Measurements from ENCODE around the gene EDEM2. TPM values are rescaled to one million over a fixed set of nuclear protein-coding genes. Genes with fewer than 3 reads are reported as not detected.
A peak's percentile ranks its signal among the peaks of the same experiment; 100 is the strongest.
"Not testable (repeated sequence)": the region's sequence is repeated elsewhere in the genome, so short reads cannot be mapped to it uniquely, and the experiment has no call there.

The EDEM2 gene
- total RNA-seq, 1 donor from 2014 or later = 33.4 TPM

GRCh38 chr20:35187584-35188190, 40.6 kb upstream of the EDEM2 start:
- Mint-ChIP-seq H3K27ac (ENCODE audit: unreplicated experiment) (no peak overlapping the region), H3K4me1 (ENCODE audit: low read depth, unreplicated experiment) (peaks cover 6% of the 10 kb centered on the region), H3K9me3 (ENCODE audit: unreplicated experiment) (peaks cover 4% of the 10 kb centered on the region), H3K36me3 (ENCODE audit: low read depth, unreplicated experiment) (no peaks in the 10 kb centered on the region), H3K4me3 (ENCODE audit: unreplicated experiment) (no peak overlapping the region), H3K27me3 (ENCODE audit: low read depth, unreplicated experiment) (no peaks in the 10 kb centered on the region)
- Histone ChIP-seq H3K36me3 (ENCODE audit: insufficient read depth, low read length) (no peaks in the 10 kb centered on the region), H2AFZ (ENCODE audit: low read depth, low read length) (no peak overlapping the region), H3K27ac (ENCODE audit: low read depth, low read length) (no peak overlapping the region), H3K9ac (ENCODE audit: low read length) (no peak overlapping the region), H3K27me3 (ENCODE audit: insufficient read depth, low read length) (no peaks in the 10 kb centered on the region), H3K79me2 (ENCODE audit: insufficient read depth, low read length) (no peaks in the 10 kb centered on the region), H3K4me1 (ENCODE audit: insufficient read depth, low read length) (no peaks in the 10 kb centered on the region), H4K20me1 (ENCODE audit: insufficient read depth, low read length) (no peaks in the 10 kb centered on the region), H3K9me3 (ENCODE audit: insufficient read depth, low read depth, low read length) (no peaks in the 10 kb centered on the region), H3K4me2 (ENCODE audit: low read length) (no peak overlapping the region), H3K4me3 (ENCODE audit: insufficient read depth, low read depth, low read length) (no peak overlapping the region)
- TF ChIP-seq CTCF (IDR thresholded peaks at IDR 0.05; ENCODE audit: insufficient read depth, low read depth, low read length) = no peak
- TF ChIP-seq EZH2 (IDR thresholded peaks at IDR 0.05; ENCODE audit: insufficient read depth, low read length) = no peak
- DNase-seq (ENCODE audit: low read depth) (no peak), FAIRE-seq (no peak)

DNA sequence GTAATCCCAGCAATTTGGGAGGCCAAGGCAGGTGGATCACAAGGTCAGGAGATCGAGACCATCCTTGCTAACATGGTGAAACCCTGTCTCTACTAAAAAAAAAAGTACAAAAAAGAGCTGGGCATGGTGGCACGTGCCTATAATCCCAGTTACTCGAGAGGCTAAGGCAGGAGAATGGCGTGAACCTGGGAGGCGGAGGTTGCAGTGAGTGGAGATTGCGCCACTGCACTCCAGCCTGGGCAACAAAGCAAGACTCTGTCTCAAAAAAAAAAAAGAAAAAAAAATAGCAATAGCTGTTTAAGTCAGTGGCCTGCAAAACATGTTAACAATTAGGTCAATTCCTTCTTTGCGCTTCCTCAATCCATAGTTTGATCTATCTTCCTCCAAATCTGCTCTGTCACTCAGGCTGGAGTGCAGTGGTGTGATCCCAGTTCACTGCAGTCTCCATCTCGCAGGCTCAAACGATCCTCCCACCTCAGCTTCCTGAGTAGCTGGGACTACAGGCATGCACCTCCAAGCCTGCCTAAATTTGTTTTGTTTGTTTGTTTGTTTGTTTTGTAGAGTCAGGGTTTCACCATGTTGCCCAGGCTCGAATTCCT, 39.7 kb upstream of the EDEM2 start:
- not testable (repeated sequence) for H3K36me3 ChIP-seq (ENCODE audit: insufficient read depth, low read length); H3K4me2 ChIP-seq (ENCODE audit: low read length); H3K27ac ChIP-seq (ENCODE audit: low read depth, low read length); H3K4me1 Mint-ChIP-seq (ENCODE audit: low read depth, unreplicated experiment); H3K9me3 ChIP-seq (ENCODE audit: insufficient read depth, low read depth, low read length); H3K9ac ChIP-seq (ENCODE audit: low read length); H3K9me3 Mint-ChIP-seq (ENCODE audit: unreplicated experiment); H3K27me3 Mint-ChIP-seq (ENCODE audit: low read depth, unreplicated experiment); H3K4me3 ChIP-seq (ENCODE audit: insufficient read depth, low read depth, low read length); H2AFZ ChIP-seq (ENCODE audit: low read depth, low read length); FAIRE-seq; H3K4me1 ChIP-seq (ENCODE audit: insufficient read depth, low read length); H3K79me2 ChIP-seq (ENCODE audit: insufficient read depth, low read length); H4K20me1 ChIP-seq (ENCODE audit: insufficient read depth, low read length); H3K27ac Mint-ChIP-seq (ENCODE audit: unreplicated experiment); DNase-seq (ENCODE audit: low read depth); H3K27me3 ChIP-seq (ENCODE audit: insufficient read depth, low read length); H3K36me3 Mint-ChIP-seq (ENCODE audit: low read depth, unreplicated experiment); H3K4me3 Mint-ChIP-seq (ENCODE audit: unreplicated experiment)

DNA sequence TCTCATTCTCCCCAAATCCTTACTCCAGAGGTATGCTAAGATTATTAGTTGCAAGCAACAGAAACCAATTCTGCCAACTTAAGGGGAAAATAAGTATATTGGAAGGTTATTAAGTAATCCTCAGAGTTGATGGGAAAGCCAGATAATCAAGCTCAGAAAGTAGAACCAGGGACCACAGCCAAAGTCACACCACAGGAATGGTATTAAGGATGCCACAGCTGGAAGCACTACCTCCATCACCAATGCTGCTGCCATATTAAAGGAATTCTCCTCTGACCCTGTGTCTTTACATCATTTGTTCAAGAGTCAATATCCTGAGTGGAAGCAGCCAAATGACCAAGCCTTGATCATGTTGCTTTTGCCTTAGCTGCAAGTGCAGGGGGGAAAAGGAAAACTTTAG, 34.6 kb upstream of the EDEM2 start:
- no peak overlapping the region for H3K27ac Mint-ChIP-seq (ENCODE audit: unreplicated experiment)
- DNase-seq (ENCODE audit: low read depth) (peak; percentile 51), FAIRE-seq (no peak)
- H3K9me3 Mint-ChIP-seq (ENCODE audit: unreplicated experiment) = peaks cover 4% of the 10 kb centered on the region
- no peaks in the 10 kb centered on the region for H3K9me3 ChIP-seq (ENCODE audit: insufficient read depth, low read depth, low read length)
- H3K36me3 Mint-ChIP-seq (ENCODE audit: low read depth, unreplicated experiment) = peaks cover 9% of the 10 kb centered on the region
- no peaks in the 10 kb centered on the region for H3K27me3 Mint-ChIP-seq (ENCODE audit: low read depth, unreplicated experiment)
- no peak overlapping the region for H3K4me3 Mint-ChIP-seq (ENCODE audit: unreplicated experiment)
- no peaks in the 10 kb centered on the region for H3K36me3 ChIP-seq (ENCODE audit: insufficient read depth, low read length)
- H2AFZ ChIP-seq (ENCODE audit: low read depth, low read length) = no peak overlapping the region
- H3K4me1 ChIP-seq (ENCODE audit: insufficient read depth, low read length) = no peaks in the 10 kb centered on the region
- TF ChIP-seq CTCF (IDR thresholded peaks at IDR 0.05; ENCODE audit: insufficient read depth, low read depth, low read length) = no peak
- TF ChIP-seq EZH2 (IDR thresholded peaks at IDR 0.05; ENCODE audit: insufficient read depth, low read length) = no peak
- no peaks in the 10 kb centered on the region for H4K20me1 ChIP-seq (ENCODE audit: insufficient read depth, low read length)
- no peaks in the 10 kb centered on the region for H3K4me1 Mint-ChIP-seq (ENCODE audit: low read depth, unreplicated experiment)
- no peaks in the 10 kb centered on the region for H3K27me3 ChIP-seq (ENCODE audit: insufficient read depth, low read length)
- H3K27ac ChIP-seq (ENCODE audit: low read depth, low read length) = no peak overlapping the region
- H3K9ac ChIP-seq (ENCODE audit: low read length) = no peak overlapping the region
- H3K79me2 ChIP-seq (ENCODE audit: insufficient read depth, low read length) = no peaks in the 10 kb centered on the region
- H3K4me3 ChIP-seq (ENCODE audit: insufficient read depth, low read depth, low read length) = no peak overlapping the region
- no peak overlapping the region for H3K4me2 ChIP-seq (ENCODE audit: low read length)
